ENCODE results near the gene TFF2.

Gene TFF2

DNA sequence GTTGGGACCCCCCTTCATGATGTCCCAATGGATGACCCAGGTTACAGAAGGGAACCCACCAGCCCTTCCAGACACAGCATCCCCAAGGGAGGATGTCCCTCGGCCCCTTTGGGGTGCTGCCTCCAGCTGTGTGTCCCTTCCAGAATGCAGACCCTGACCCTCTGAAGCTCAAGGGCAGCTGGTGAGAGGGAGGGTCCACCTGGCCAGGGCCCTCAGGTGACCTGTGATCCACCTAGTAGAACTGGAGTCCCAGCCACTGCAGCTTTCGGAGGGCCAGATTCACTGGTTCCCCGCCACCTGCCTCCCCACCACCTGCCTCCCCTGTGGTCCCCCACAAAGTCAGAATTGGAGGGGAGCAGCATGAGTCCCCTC, 25.2 kb upstream of the TFF2 start:
- peak overlapping the region; percentile 52 to 77 for H3K9ac ChIP-seq (ENCODE audit: low read depth in 1 of 2, low read length in 2 of 2)
- H3K27me3 ChIP-seq (ENCODE audit: control insufficient read depth in 2 of 2, insufficient read depth in 2 of 2, low read length in 2 of 2): peaks cover 0 to 3% of the 10 kb centered on the region in 2 donors
- H3K36me3 ChIP-seq (ENCODE audit: control insufficient read depth in 2 of 2, insufficient read depth in 2 of 2, low read length in 2 of 2): no peaks in the 10 kb centered on the region
- H3K4me3 ChIP-seq (ENCODE audit: low read length in 2 of 2): peak overlapping the region; percentile 38 to 62
- peaks cover 20 to 26% of the 10 kb centered on the region in 2 donors for H3K4me1 ChIP-seq (ENCODE audit: control insufficient read depth in 2 of 2, insufficient read depth in 2 of 2, low read length in 2 of 2)
- H3K27ac ChIP-seq (ENCODE audit: low read depth in 2 of 2, low read length in 2 of 2): peak overlapping the region; percentile 82 to 88
- H3K9me3 ChIP-seq (ENCODE audit: control insufficient read depth in 2 of 2, low read length in 2 of 2): no peaks in the 10 kb centered on the region

- Histone ChIP-seq H3K27ac (ENCODE audit: low read depth in 2 of 2, low read length in 2 of 2) (peak overlapping the region; percentile 82 to 88), H3K36me3 (ENCODE audit: control insufficient read depth in 2 of 2, insufficient read depth in 2 of 2, low read length in 2 of 2) (no peaks in the 10 kb centered on the region), H3K4me1 (ENCODE audit: control insufficient read depth in 2 of 2, insufficient read depth in 2 of 2, low read length in 2 of 2) (peaks cover 20 to 30% of the 10 kb centered on the region in 2 donors), H3K9ac (ENCODE audit: low read depth in 1 of 2, low read length in 2 of 2) (peak overlapping the region; percentile 52 to 77), H3K27me3 (ENCODE audit: control insufficient read depth in 2 of 2, insufficient read depth in 2 of 2, low read length in 2 of 2) (peaks cover 0 to 3% of the 10 kb centered on the region in 2 donors), H3K9me3 (ENCODE audit: control insufficient read depth in 2 of 2, low read length in 2 of 2) (no peaks in the 10 kb centered on the region), H3K4me3 (ENCODE audit: low read length in 2 of 2) (peak overlapping the region; percentile 38 to 62)
Observed at GRCh38 chr21:42375506-42375905, 24.7 kb upstream of the TFF2 start.

- peak overlapping the region in 1 of 2 donors; percentile 77 for H3K9ac ChIP-seq (ENCODE audit: low read depth in 1 of 2, low read length in 2 of 2)
- H3K27me3 ChIP-seq (ENCODE audit: control insufficient read depth in 2 of 2, insufficient read depth in 2 of 2, low read length in 2 of 2): peaks cover 0 to 3% of the 10 kb centered on the region in 2 donors
- peaks cover 20 to 35% of the 10 kb centered on the region in 2 donors for H3K4me1 ChIP-seq (ENCODE audit: control insufficient read depth in 2 of 2, insufficient read depth in 2 of 2, low read length in 2 of 2)
- H3K36me3 ChIP-seq (ENCODE audit: control insufficient read depth in 2 of 2, insufficient read depth in 2 of 2, low read length in 2 of 2): no peaks in the 10 kb centered on the region
- H3K9me3 ChIP-seq (ENCODE audit: control insufficient read depth in 2 of 2, low read length in 2 of 2): no peaks in the 10 kb centered on the region
- peak overlapping the region in 1 of 2 donors; percentile 38 for H3K4me3 ChIP-seq (ENCODE audit: low read length in 2 of 2)
- H3K27ac ChIP-seq (ENCODE audit: low read depth in 2 of 2, low read length in 2 of 2): peak overlapping the region; percentile 82 to 88
Observed at GRCh38 chr21:42374864-42375499, 24.2 kb upstream of the TFF2 start.

DNA sequence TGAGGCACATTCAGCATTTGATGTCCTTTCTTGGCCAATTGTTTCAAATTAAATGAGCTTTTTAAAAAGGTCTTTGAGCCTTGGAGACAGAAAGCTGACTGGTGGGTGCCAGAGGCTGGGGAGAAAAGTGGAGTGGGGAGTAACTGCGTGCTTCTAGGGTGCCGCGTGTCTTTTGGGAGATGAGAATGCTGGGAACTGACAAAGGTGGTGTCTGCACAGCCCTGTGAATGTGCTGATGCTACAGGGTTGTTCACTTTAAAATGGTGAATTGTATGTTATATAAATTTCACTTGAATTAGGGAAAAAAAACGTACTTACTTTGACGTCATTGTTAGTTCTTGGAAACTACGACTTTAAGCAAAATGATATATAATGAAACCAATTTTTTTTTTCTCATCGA, 23.7 kb upstream of the TFF2 start:
- Histone ChIP-seq H3K27me3 (ENCODE audit: control insufficient read depth in 2 of 2, insufficient read depth in 2 of 2, low read length in 2 of 2) (peaks cover 0 to 3% of the 10 kb centered on the region in 2 donors), H3K4me1 (ENCODE audit: control insufficient read depth in 2 of 2, insufficient read depth in 2 of 2, low read length in 2 of 2) (peaks cover 20 to 37% of the 10 kb centered on the region in 2 donors), H3K36me3 (ENCODE audit: control insufficient read depth in 2 of 2, insufficient read depth in 2 of 2, low read length in 2 of 2) (no peaks in the 10 kb centered on the region), H3K9me3 (ENCODE audit: control insufficient read depth in 2 of 2, low read length in 2 of 2) (no peaks in the 10 kb centered on the region), H3K9ac (ENCODE audit: low read depth in 1 of 2, low read length in 2 of 2) (no peak overlapping the region), H3K27ac (ENCODE audit: low read depth in 2 of 2, low read length in 2 of 2) (peak overlapping the region in 1 of 2 donors; percentile 88), H3K4me3 (ENCODE audit: low read length in 2 of 2) (no peak overlapping the region)

- Histone ChIP-seq H3K36me3 (ENCODE audit: control insufficient read depth in 2 of 2, insufficient read depth in 2 of 2, low read length in 2 of 2) (no peaks in the 10 kb centered on the region), H3K27ac (ENCODE audit: low read depth in 2 of 2, low read length in 2 of 2) (peak overlapping the region in 1 of 2 donors; percentile 13), H3K9me3 (ENCODE audit: control insufficient read depth in 2 of 2, low read length in 2 of 2) (no peaks in the 10 kb centered on the region), H3K27me3 (ENCODE audit: control insufficient read depth in 2 of 2, insufficient read depth in 2 of 2, low read length in 2 of 2) (peaks cover 0 to 3% of the 10 kb centered on the region in 2 donors), H3K4me3 (ENCODE audit: low read length in 2 of 2) (no peak overlapping the region), H3K4me1 (ENCODE audit: control insufficient read depth in 2 of 2, insufficient read depth in 2 of 2, low read length in 2 of 2) (peaks cover 20 to 37% of the 10 kb centered on the region in 2 donors), H3K9ac (ENCODE audit: low read depth in 1 of 2, low read length in 2 of 2) (no peak overlapping the region)
Observed at GRCh38 chr21:42373908-42374455, 23.2 kb upstream of the TFF2 start.

- no peak overlapping the region for H3K9ac ChIP-seq (ENCODE audit: low read depth in 1 of 2, low read length in 2 of 2)
- H3K27ac ChIP-seq (ENCODE audit: low read depth in 2 of 2, low read length in 2 of 2): no peak overlapping the region
- H3K36me3 ChIP-seq (ENCODE audit: control insufficient read depth in 2 of 2, insufficient read depth in 2 of 2, low read length in 2 of 2): no peaks in the 10 kb centered on the region
- H3K9me3 ChIP-seq (ENCODE audit: control insufficient read depth in 2 of 2, low read length in 2 of 2): no peaks in the 10 kb centered on the region
- H3K27me3 ChIP-seq (ENCODE audit: control insufficient read depth in 2 of 2, insufficient read depth in 2 of 2, low read length in 2 of 2): peaks cover 0 to 3% of the 10 kb centered on the region in 2 donors
- no peak overlapping the region for H3K4me3 ChIP-seq (ENCODE audit: low read length in 2 of 2)
- H3K4me1 ChIP-seq (ENCODE audit: control insufficient read depth in 2 of 2, insufficient read depth in 2 of 2, low read length in 2 of 2): peaks cover 20 to 37% of the 10 kb centered on the region in 2 donors
Observed at GRCh38 chr21:42373196-42373907, 22.6 kb upstream of the TFF2 start.

- Histone ChIP-seq H3K9ac (ENCODE audit: low read depth in 1 of 2, low read length in 2 of 2) (peak overlapping the region in 1 of 2 donors; percentile 45), H3K27me3 (ENCODE audit: control insufficient read depth in 2 of 2, insufficient read depth in 2 of 2, low read length in 2 of 2) (no peaks in the 10 kb centered on the region)
Observed at GRCh38 chr21:42370894-42371654, 20.3 kb upstream of the TFF2 start.

DNA sequence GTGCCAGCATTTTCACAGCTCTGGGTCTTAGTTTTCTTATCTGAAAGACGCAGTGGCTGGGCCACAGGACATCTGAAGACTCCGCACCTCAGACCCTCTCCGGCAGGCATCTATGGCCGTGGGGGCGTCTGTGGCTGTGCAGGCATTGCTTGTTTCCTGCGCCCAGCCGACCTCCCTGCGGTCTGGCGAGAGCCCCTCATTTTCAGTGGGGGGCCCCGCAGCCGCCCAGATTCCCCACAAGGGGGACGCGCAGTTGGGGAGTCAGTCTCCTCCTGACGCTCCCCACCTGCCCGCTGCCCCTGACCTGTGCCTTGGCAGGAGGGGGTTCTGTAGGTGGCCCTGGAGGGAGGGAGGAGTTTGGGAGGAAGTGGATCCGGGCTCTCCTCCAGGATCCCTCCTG, 19.0 kb upstream of the TFF2 start:
- Histone ChIP-seq H3K4me1 (ENCODE audit: control insufficient read depth in 2 of 2, insufficient read depth in 2 of 2, low read length in 2 of 2) (peaks cover 15 to 40% of the 10 kb centered on the region in 2 donors), H3K36me3 (ENCODE audit: control insufficient read depth in 2 of 2, insufficient read depth in 2 of 2, low read length in 2 of 2) (no peaks in the 10 kb centered on the region), H3K27ac (ENCODE audit: low read depth in 2 of 2, low read length in 2 of 2) (peak overlapping the region in 1 of 2 donors; percentile 66), H3K9ac (ENCODE audit: low read depth in 1 of 2, low read length in 2 of 2) (peak overlapping the region in 1 of 2 donors; percentile 29), H3K4me3 (ENCODE audit: low read length in 2 of 2) (no peak overlapping the region), H3K27me3 (ENCODE audit: control insufficient read depth in 2 of 2, insufficient read depth in 2 of 2, low read length in 2 of 2) (no peaks in the 10 kb centered on the region), H3K9me3 (ENCODE audit: control insufficient read depth in 2 of 2, low read length in 2 of 2) (no peaks in the 10 kb centered on the region)

More at GRCh38 chr21:42370894-42371654, 20.3 kb upstream of the TFF2 start:
- H3K4me1 ChIP-seq (ENCODE audit: control insufficient read depth in 2 of 2, insufficient read depth in 2 of 2, low read length in 2 of 2): peaks cover 24 to 42% of the 10 kb centered on the region in 2 donors
- H3K27ac ChIP-seq (ENCODE audit: low read depth in 2 of 2, low read length in 2 of 2): peak overlapping the region in 1 of 2 donors; percentile 66
- H3K9me3 ChIP-seq (ENCODE audit: control insufficient read depth in 2 of 2, low read length in 2 of 2): no peaks in the 10 kb centered on the region
- H3K36me3 ChIP-seq (ENCODE audit: control insufficient read depth in 2 of 2, insufficient read depth in 2 of 2, low read length in 2 of 2): no peaks in the 10 kb centered on the region
- H3K4me3 ChIP-seq (ENCODE audit: low read length in 2 of 2): no peak overlapping the region

- H3K27ac ChIP-seq (ENCODE audit: low read depth in 2 of 2, low read length in 2 of 2): peak overlapping the region in 1 of 2 donors; percentile 80
- no peaks in the 10 kb centered on the region for H3K9me3 ChIP-seq (ENCODE audit: control insufficient read depth in 2 of 2, low read length in 2 of 2)
- no peak overlapping the region for H3K4me3 ChIP-seq (ENCODE audit: low read length in 2 of 2)
- peak overlapping the region in 1 of 2 donors; percentile 56 for H3K9ac ChIP-seq (ENCODE audit: low read depth in 1 of 2, low read length in 2 of 2)
- H3K36me3 ChIP-seq (ENCODE audit: control insufficient read depth in 2 of 2, insufficient read depth in 2 of 2, low read length in 2 of 2): no peaks in the 10 kb centered on the region
- H3K4me1 ChIP-seq (ENCODE audit: control insufficient read depth in 2 of 2, insufficient read depth in 2 of 2, low read length in 2 of 2): peaks cover 11 to 40% of the 10 kb centered on the region in 2 donors
- H3K27me3 ChIP-seq (ENCODE audit: control insufficient read depth in 2 of 2, insufficient read depth in 2 of 2, low read length in 2 of 2): no peaks in the 10 kb centered on the region
Observed at GRCh38 chr21:42367367-42368165, 16.8 kb upstream of the TFF2 start.

All from mucosa of rectum (tissue), 2 donors.